GM19023 (cell line): ENCODE measurements around the gene REV1.
A peak's percentile ranks its signal among the peaks of the same experiment; 100 is the strongest.

Experiments
- ATAC-seq: cut with Tn5 transposase; IDR thresholded peaks from one replicate; pipeline ENCODE4 v1.9.1; 2021; ENCODE audit warnings: mild to moderate bottlenecking, moderate library complexity; ENCODE audit not compliant: unreplicated experiment

The REV1 gene

GRCh38 chr2:99451280-99451679, 38.5 kb downstream of the REV1 start:
- ATAC-seq: no peak

- no peak for ATAC-seq
Measured at GRCh38 chr2:99450199-99450598, 39.6 kb downstream of the REV1 start.

- no peak for ATAC-seq
Measured at GRCh38 chr2:99448556-99448955, 41.3 kb downstream of the REV1 start.

GRCh38 chr2:99445065-99445464, 44.8 kb downstream of the REV1 start:
- ATAC-seq: no peak

GRCh38 chr2:99444222-99444621, 45.6 kb downstream of the REV1 start:
- ATAC-seq: no peak

- ATAC-seq: no peak
Measured at GRCh38 chr2:99442837-99443236, 47.0 kb downstream of the REV1 start.

- no peak for ATAC-seq
Measured at GRCh38 chr2:99439971-99440505, 49.8 kb downstream of the REV1 start.

- ATAC-seq: no peak
Measured at GRCh38 chr2:99436874-99437273, 52.9 kb downstream of the REV1 start.

GRCh38 chr2:99433340-99433739, 56.5 kb downstream of the REV1 start:
- ATAC-seq: no peak

GRCh38 chr2:99431587-99432275, 58.1 kb downstream of the REV1 start:
- ATAC-seq: no peak

- ATAC-seq: no peak
Measured at GRCh38 chr2:99430614-99431291, 59.1 kb downstream of the REV1 start.

GRCh38 chr2:99425022-99425421, 64.8 kb downstream of the REV1 start:
- ATAC-seq: no peak

GRCh38 chr2:99424371-99424770, 65.4 kb downstream of the REV1 start:
- ATAC-seq: no peak

GRCh38 chr2:99422599-99422998, 67.2 kb downstream of the REV1 start:
- ATAC-seq: peak; percentile 63

- no peak for ATAC-seq
Measured at GRCh38 chr2:99421469-99421868, 68.3 kb downstream of the REV1 start.

GRCh38 chr2:99420751-99421299, 69.0 kb downstream of the REV1 start:
- no peak for ATAC-seq

- ATAC-seq: no peak
Measured at GRCh38 chr2:99420031-99420430, 69.8 kb downstream of the REV1 start.

- no peak for ATAC-seq
Measured at GRCh38 chr2:99417396-99417795, 72.4 kb downstream of the REV1 start.

- ATAC-seq: no peak
Measured at GRCh38 chr2:99414566-99414965, 75.3 kb downstream of the REV1 start.

GRCh38 chr2:99410276-99410675, 79.5 kb downstream of the REV1 start:
- no peak for ATAC-seq

GRCh38 chr2:99406137-99406536, 83.7 kb downstream of the REV1 start:
- ATAC-seq: no peak
